Osteoblast (primary cell): ENCODE data around the gene FGF1. TPM values are rescaled to one million over a fixed set of nuclear protein-coding genes. Genes with fewer than 3 reads are reported as not detected.

ENCODE experiments used
- DNase-seq: peaks from one replicate; pipeline ENCODE4 v3.0.0; 2011; ENCODE audit warnings: low spot score, mixed read lengths; ENCODE audit not compliant: insufficient read length; ENCODE audit errors: missing footprints
- H2AFZ ChIP-seq: 2 replicates; pipeline ENCODE4 v1.6.0; 2011; ENCODE audit warnings: mild to moderate bottlenecking, low read length
- H3K27ac ChIP-seq: 2 replicates; pipeline ENCODE4 v1.5.1; 2011; ENCODE audit warnings: mild to moderate bottlenecking, low read depth, low read length, moderate library complexity
- H3K27me3 ChIP-seq: 2 replicates; pipeline ENCODE4 v1.6.0; 2012; ENCODE audit warnings: mild to moderate bottlenecking, control low read depth, inconsistent platforms, low read length, moderate library complexity; ENCODE audit not compliant: insufficient read depth
- H3K36me3 ChIP-seq: 2 replicates; pipeline ENCODE4 v1.5.1; 2011; ENCODE audit warnings: mild to moderate bottlenecking, low read length, control low read depth, moderate library complexity; ENCODE audit not compliant: insufficient read depth
- H3K4me1 ChIP-seq: 2 replicates; pipeline ENCODE4 v1.5.1; 2011; ENCODE audit warnings: mild to moderate bottlenecking, low read length, control low read depth, moderate library complexity; ENCODE audit not compliant: insufficient read depth
- H3K4me2 ChIP-seq: 2 replicates; pipeline ENCODE4 v1.6.0; 2011; ENCODE audit warnings: mild to moderate bottlenecking, low read length; ENCODE audit not compliant: insufficient read depth
- H3K4me3 ChIP-seq: fragments of 200-600 bp; sonication (generic); 3 replicates; pipeline ENCODE4 v1.5.1; 2012; ENCODE audit warnings: mild to moderate bottlenecking, low read length, inconsistent platforms; ENCODE audit not compliant: insufficient read depth
- H3K79me2 ChIP-seq: 2 replicates; pipeline ENCODE4 v1.6.0; 2012; ENCODE audit warnings: mild to moderate bottlenecking, low read length, control low read depth, inconsistent platforms; ENCODE audit not compliant: insufficient read depth
- H3K9me3 ChIP-seq: 2 replicates; pipeline ENCODE4 v1.5.1; 2011; ENCODE audit warnings: low read depth, low read length, control low read depth
- H4K20me1 ChIP-seq: 2 replicates; pipeline ENCODE4 v1.6.0; 2012; ENCODE audit warnings: mild to moderate bottlenecking, low read length, control low read depth; ENCODE audit not compliant: insufficient read depth
- total RNA-seq: library from RNA; depleted of rRNA; stranded (reverse); fragments of >200 nt; gene quantifications from 2 replicates; pipeline ENCODE4 v1.2.3, GENCODE V29; 2012
- TF ChIP-seq, protein P1 (sequence below): IDR thresholded peaks from 2 replicates; pipeline ENCODE4 v1.5.1; 2011; ENCODE audit warnings: mild to moderate bottlenecking, low read depth, low read length, moderate library complexity; ENCODE audit errors: extremely low read depth

The FGF1 gene
- total RNA-seq, 1 donor = 4.3 TPM

DNA sequence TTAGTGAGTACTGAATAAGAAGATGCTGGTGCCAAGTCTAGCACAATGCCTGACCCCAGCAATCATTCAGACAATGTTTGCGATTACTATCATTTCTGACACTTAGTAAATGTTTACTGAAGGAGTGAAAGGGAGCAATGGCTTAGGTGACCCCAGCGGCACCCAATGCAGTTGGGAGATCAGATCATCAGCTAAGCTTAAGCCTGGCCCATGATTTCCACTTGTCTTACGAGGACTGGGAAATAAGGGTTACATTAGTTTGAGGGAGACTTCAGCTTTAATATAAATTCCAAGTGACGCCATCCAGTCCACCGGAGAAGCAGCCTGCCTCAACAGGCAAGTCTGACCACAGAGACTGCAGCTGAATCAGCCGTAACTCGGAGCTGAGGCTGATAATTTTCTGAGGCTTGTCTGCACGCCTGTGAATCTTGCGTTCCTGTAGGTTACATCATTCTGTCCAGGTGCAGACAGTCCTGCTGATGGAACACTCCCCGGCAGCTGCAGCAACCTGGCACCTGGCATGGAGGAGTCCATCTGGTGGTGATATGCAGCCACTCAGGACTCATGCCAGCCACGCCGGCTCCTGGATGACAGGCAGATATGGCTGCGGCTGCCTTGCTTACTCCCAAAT is 34.9 kb upstream of the FGF1 start:
- Histone ChIP-seq H3K27me3 (no peaks in the 10 kb centered on the region), H3K4me2 (no peak overlapping the region), H3K9me3 (no peaks in the 10 kb centered on the region), H3K36me3 (no peaks in the 10 kb centered on the region), H4K20me1 (no peaks in the 10 kb centered on the region), H3K79me2 (no peaks in the 10 kb centered on the region), H3K4me1 (peaks cover 20% of the 10 kb centered on the region), H3K4me3 (no peak overlapping the region), H2AFZ (no peak overlapping the region), H3K27ac (no peak overlapping the region)
- no peak for DNase-seq
- TF ChIP-seq, protein P1, sequence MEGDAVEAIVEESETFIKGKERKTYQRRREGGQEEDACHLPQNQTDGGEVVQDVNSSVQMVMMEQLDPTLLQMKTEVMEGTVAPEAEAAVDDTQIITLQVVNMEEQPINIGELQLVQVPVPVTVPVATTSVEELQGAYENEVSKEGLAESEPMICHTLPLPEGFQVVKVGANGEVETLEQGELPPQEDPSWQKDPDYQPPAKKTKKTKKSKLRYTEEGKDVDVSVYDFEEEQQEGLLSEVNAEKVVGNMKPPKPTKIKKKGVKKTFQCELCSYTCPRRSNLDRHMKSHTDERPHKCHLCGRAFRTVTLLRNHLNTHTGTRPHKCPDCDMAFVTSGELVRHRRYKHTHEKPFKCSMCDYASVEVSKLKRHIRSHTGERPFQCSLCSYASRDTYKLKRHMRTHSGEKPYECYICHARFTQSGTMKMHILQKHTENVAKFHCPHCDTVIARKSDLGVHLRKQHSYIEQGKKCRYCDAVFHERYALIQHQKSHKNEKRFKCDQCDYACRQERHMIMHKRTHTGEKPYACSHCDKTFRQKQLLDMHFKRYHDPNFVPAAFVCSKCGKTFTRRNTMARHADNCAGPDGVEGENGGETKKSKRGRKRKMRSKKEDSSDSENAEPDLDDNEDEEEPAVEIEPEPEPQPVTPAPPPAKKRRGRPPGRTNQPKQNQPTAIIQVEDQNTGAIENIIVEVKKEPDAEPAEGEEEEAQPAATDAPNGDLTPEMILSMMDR = no peak

DNA sequence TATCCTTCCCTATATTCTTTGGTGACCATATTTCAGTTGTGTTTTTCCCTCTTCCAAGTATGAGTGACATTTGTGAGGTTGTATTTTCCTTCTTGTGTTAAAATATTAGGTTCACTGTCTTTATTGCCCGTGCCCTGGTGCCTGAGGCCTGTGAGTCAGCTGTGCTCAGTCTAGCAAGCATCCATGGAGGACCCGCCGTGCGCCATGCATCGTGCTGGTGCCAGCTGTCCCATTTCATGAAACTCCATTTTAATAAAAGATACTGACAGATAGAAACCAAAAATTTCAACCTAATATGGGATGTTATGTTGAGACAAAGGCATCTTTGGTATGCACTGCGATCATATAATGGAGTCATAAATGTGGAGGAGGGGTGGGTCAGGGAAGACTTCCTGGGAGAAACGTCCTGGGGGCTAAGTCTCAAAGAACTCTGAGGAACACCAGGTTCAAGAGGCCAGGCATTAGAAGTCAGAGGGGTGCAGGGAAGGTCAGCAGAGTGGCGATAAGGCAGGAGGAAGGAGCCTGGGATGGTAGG is 34.0 kb upstream of the FGF1 start:
- H3K27me3 ChIP-seq = no peaks in the 10 kb centered on the region
- H4K20me1 ChIP-seq = no peaks in the 10 kb centered on the region
- no peaks in the 10 kb centered on the region for H3K9me3 ChIP-seq
- DNase-seq = no peak
- H3K79me2 ChIP-seq = no peaks in the 10 kb centered on the region
- H3K4me3 ChIP-seq = no peak overlapping the region
- H3K36me3 ChIP-seq = no peaks in the 10 kb centered on the region
- TF ChIP-seq, protein P1 = no peak
- no peak overlapping the region for H3K4me2 ChIP-seq
- no peak overlapping the region for H3K27ac ChIP-seq
- H2AFZ ChIP-seq = peak overlapping the region; percentile 9
- peaks cover 14% of the 10 kb centered on the region for H3K4me1 ChIP-seq

DNA sequence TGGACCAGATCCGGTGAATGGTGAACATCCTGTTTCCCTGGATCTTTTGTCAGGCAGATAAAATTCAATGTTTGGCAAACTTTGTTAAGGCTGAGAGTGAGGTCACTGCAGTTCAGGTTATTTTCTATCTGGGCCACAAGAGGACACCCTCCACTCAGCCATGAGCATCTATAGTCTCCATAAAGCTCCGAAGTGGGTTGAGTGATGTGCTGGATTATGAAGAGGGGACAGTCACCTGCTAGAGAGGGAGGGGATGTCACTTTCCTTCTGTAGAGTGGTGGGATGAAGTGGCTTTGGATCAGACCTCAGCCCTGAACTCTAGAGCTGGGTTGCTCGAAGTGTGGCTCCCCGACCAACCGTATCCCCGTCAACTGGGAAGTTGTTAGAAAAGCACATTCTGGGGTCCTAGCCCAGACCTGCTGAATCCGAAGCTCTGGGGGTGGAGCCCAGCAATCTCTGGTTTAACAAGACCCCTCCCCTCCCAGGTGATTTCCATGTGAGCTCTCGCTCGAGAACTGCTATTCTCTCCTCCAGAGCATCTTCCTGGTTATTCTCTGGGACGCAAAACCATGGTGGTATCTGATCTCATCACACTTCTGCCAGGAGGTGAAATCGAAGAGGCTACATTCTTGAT is 31.8 kb upstream of the FGF1 start:
- no peaks in the 10 kb centered on the region for H3K36me3 ChIP-seq
- no peak for DNase-seq
- peak overlapping the region; percentile 26 for H3K27ac ChIP-seq
- peak overlapping the region; percentile 23 for H2AFZ ChIP-seq
- H3K9me3 ChIP-seq = no peaks in the 10 kb centered on the region
- H3K4me3 ChIP-seq = no peak overlapping the region
- H3K27me3 ChIP-seq = no peaks in the 10 kb centered on the region
- peak overlapping the region; percentile 23 for H3K4me2 ChIP-seq
- no peaks in the 10 kb centered on the region for H4K20me1 ChIP-seq
- TF ChIP-seq, protein P1 = peak; percentile 90
- peaks cover 14% of the 10 kb centered on the region for H3K4me1 ChIP-seq
- no peaks in the 10 kb centered on the region for H3K79me2 ChIP-seq

DNA sequence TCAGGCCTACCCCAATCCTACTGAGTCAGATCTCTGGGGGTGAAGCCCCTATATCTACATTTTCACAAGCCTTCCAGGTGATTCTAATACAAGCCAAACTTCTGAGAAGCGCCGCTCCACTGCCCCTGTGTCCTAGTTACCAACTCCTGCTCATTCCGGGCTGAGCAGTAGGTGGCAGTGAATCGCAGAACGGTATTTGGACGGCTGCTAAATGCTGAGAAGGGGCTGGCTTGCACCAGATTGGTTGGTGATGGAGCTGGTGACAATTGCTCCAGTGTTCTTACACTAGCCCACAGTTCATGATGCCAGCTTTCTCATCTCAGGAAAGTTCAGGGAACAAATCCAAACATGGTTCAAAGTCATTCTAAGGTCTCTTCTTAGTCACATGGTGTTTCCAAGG is 31.1 kb upstream of the FGF1 start:
- H4K20me1 ChIP-seq = no peaks in the 10 kb centered on the region
- H3K27ac ChIP-seq = peak overlapping the region; percentile 26
- peaks cover 14% of the 10 kb centered on the region for H3K4me1 ChIP-seq
- H3K36me3 ChIP-seq = no peaks in the 10 kb centered on the region
- H3K4me3 ChIP-seq = no peak overlapping the region
- DNase-seq = peak; percentile 67
- no peaks in the 10 kb centered on the region for H3K27me3 ChIP-seq
- no peaks in the 10 kb centered on the region for H3K9me3 ChIP-seq
- peak overlapping the region; percentile 23 for H3K4me2 ChIP-seq
- H3K79me2 ChIP-seq = no peaks in the 10 kb centered on the region
- TF ChIP-seq, protein P1 = peak; percentile 59
- peak overlapping the region; percentile 26 for H2AFZ ChIP-seq
